ENCODE results near the gene HES3.
A peak's percentile ranks its signal among the peaks of the same experiment; 100 is the strongest.

HES3 gene

DNA sequence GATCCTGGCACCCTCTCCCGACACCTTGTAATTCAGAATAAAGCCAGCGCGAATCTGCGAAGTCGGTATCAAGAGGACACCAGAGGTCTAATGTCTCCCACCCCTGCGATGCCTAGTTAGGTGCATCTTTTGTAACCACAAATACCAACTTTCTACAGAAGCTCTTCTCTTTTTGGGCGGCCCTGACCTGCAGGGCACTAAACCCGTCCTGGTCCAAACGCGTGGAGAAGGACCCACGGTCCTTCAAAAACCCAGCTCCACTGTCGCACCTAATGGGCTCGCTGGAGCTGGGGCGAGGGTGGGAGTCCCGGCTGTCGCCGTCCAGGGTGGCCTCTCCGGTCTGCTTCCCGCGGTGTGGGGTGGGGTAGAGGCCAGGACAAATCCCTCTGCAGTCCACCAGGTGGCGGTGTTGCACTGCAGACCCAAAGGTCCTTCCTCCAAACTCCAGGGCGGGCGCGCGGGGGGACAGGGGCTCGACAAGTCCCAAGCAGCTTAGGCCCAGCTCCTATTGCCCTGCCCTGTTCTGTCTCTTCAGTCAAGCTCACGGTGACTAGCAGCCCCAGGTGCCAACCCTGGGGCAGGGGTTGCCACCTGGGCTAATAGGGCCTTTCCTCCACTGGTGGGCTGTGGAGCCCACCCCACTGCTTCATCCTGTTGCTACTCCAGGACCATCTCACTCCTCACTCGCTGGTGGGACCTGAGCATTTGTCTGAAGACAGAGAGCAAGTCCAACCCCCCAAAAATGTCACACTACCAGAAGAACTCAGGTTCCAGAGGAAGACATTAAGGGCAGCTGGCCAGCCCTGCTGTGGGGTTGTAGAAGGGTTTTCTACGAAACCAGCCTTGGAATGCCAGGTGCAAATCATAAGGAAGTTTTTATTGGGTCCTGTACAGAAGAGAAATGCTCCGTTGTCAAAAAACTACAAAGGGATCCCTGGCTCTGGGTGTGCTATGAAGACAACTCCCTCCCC lies 2.8 kb downstream of the HES3 start:
- DNase-seq: peak; percentile 82

GRCh38 chr1:6247651-6248050 lies 3.7 kb downstream of the HES3 start:
- DNase-seq: no peak

DNA sequence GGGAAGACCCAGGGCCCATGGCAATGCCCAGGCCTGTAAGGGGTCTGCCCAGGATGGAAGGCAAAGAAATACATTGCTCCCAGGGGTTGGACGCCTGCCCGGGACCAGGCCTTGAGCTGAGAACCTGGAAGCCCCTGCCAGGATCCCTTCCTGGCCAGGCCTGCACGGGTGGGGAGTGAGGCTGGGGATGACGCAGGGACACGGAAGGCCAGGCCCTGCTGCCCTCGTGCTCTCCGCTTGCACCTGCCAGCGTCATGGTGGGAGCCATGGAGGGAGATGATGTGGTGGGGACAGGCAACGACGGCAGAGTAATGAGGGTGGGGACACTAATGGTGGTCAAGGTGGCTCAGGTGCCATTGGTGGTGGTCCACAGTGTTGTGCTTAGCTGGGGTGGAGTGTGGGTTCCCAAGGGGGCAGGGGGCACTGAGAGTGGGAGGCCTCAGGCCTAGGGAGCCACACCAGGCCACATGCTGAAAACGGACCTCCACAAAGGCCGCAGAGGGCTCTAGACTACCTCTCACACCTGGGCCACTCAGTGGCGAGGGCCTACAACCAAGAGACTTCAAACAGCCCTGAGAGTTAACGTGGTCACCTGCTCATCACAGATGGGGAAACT lies 4.3 kb downstream of the HES3 start:
- DNase-seq: no peak

- no peak for DNase-seq
Observed at GRCh38 chr1:6248932-6249738, 5.2 kb downstream of the HES3 start.

DNA sequence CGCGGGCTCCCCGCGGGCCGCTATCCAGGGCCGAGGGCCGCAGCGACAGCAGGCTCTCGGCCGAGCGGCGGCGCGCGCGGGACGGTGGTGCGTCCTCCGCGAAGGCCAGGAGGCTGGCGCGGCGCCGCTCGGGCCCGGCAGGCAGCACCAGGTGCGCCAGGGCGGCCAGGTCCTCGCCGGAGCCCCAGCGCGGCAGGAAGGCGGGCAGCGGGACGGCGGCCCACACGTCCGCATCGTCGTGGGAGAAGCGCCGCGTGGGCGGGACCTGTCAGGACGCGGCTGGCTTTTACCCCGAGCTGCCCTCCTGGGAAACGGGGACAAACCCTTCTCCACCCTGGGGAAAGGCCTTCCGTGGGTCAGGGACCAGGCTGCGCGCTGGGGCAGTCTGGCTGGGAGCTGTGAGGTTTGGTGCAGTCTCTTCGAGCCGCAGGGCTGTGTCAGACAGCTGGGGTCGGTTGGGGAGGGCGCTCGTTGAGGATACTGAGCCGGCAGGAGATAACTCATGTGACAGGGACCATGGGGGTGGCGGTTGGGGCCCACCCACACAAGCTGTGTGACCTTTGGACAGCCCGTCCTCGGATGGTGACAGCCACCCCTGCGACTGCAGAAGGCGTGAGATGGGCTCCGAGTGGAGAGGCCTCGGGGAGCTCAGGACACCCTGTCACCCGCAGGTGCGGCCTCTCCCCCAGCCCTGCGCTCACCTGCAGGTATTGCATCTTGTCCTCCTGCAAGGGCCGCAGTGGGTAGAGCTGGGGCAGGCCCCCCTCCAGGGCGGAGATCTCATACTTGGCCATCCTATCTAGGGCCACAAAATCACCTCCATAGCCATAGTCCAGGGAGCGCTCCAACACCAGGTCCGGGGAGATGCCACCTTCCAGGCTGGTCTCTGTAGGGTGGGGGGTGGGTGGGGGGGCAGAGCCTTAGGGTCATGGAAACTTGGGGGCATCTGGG lies 6.0 kb downstream of the HES3 start:
- DNase-seq: no peak

DNA sequence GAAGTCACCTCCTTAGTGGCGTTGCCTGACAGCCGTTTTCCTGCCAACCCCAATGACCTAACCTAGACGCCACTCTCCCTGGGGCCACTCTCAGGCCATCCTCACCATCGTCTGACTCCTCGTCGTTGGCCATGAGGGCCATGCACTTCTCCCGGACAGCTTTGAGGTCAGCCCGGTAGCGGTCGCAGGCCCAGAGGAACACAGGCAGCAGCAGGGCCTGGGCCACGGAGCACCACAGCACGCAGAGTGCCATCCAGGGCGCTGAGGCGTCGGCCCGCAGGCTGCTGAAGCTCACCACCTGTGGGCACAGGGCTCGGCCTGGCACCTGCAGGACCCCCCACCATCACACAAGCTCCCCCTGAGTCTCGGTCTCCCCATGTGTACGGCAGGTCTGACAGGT lies 7.3 kb downstream of the HES3 start:
- DNase-seq: no peak

DNA sequence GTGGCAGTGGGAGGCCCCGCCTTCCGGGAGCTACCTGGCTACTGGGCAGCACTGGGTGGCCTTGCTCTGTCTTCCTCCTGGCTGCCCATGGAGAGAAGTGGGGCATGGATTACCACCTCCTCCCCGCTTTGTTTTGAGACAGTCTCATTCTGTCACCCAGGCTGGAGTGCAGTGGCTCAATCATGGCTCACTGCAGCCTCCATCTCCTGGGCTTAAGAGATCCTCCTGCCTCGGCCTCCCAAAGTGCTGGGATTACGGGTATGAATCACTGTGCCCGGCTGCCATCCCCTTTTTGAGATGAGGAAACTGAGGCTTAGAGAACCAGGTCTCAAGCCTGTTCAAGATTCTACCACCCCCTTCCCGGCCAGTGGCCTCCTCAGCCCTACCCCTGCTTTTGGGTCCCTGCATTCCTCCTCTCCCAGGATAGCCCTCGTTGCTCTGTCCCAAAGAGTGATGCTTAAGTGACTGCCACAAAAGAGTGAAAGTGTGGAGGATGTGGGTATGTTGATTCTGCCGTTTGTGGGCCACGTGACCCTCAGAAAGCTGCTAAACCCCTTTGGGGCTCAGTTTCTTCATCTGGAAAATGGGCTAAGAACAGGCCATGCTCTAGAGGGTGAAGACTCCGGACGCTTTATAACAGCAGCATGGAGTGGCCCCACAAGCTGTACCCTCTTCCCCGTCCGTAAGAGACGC lies 7.8 kb downstream of the HES3 start:
- DNase-seq: no peak

- no peak for DNase-seq
Observed at GRCh38 chr1:6252374-6252710, 8.4 kb downstream of the HES3 start.

- DNase-seq: no peak
Observed at GRCh38 chr1:6253380-6253779, 9.4 kb downstream of the HES3 start.

GRCh38 chr1:6254691-6255090 lies 10.7 kb downstream of the HES3 start:
- DNase-seq: no peak

- no peak for DNase-seq
Observed at GRCh38 chr1:6256645-6257044, 12.7 kb downstream of the HES3 start.

- no peak for DNase-seq
Observed at GRCh38 chr1:6257541-6258069, 13.6 kb downstream of the HES3 start.

- DNase-seq: no peak
Observed at GRCh38 chr1:6258675-6259074, 14.7 kb downstream of the HES3 start.

- DNase-seq: peak; percentile 81
Observed at GRCh38 chr1:6259491-6260362, 15.7 kb downstream of the HES3 start.

GRCh38 chr1:6260433-6260934 lies 16.5 kb downstream of the HES3 start:
- no peak for DNase-seq

- DNase-seq: peak; percentile 54
Observed at GRCh38 chr1:6260961-6261614, 17.1 kb downstream of the HES3 start, which contains the start of gene GPR153. TSS of gene GPR153 (minus strand) at chr1:6261098. CDS start at chr1:6254905, 6,193 bp downstream.

- no peak for DNase-seq
Observed at GRCh38 chr1:6261615-6261995, 17.6 kb downstream of the HES3 start.

- no peak for DNase-seq
Observed at GRCh38 chr1:6262555-6263420, 18.8 kb downstream of the HES3 start.

GRCh38 chr1:6263716-6264115 lies 19.7 kb downstream of the HES3 start:
- DNase-seq: no peak
